Left lung (tissue), 10 donors: ENCODE results near the gene COQ4. TPM values are rescaled to one million over a fixed set of nuclear protein-coding genes. Genes with fewer than 3 reads are reported as not detected.

Source experiments
- ATAC-seq: fragments of 200-7000 bp; cut with Tn5 transposase; one replicate; pipeline ENCODE4 v1.9.1; 2020; ENCODE audit warnings: moderate library complexity
- DNase-seq, 4 donors: peaks; one replicate each; pipeline ENCODE4 v3.0.0-alpha.2; 2013 to 2020
- H3K27ac ChIP-seq, 2 donors: fragments of 200-600 bp; sonication (generic) in 1 of 2; one replicate each; pipeline versions ENCODE4 v1.5.0 to v1.8.0; 2020 to 2021
- H3K27me3 ChIP-seq, 2 donors: fragments of 200-600 bp; sonication (generic) in 1 of 2; one replicate each; pipeline versions ENCODE4 v1.5.0 to v1.8.0; 2020 to 2021
- H3K36me3 ChIP-seq, 2 donors: fragments of 200-600 bp; sonication (generic) in 1 of 2; one replicate each; pipeline versions ENCODE4 v1.5.0 to v1.8.0; 2020 to 2021
- H3K4me1 ChIP-seq, 2 donors: fragments of 200-600 bp; one replicate each; pipeline ENCODE4 v1.8.0; 2021
- H3K4me3 ChIP-seq, 2 donors: fragments of 200-600 bp; sonication (generic) in 1 of 2; one replicate each; pipeline versions ENCODE4 v1.5.0 to v1.8.0; 2020 to 2021; ENCODE audit warnings: mild to moderate bottlenecking in 1 of 2
- H3K9me3 ChIP-seq, 2 donors: fragments of 200-600 bp; sonication (generic) in 1 of 2; one replicate each; pipeline versions ENCODE4 v1.5.0 to v1.8.0; 2020 to 2021
- intact Hi-C, 2 donors: fragments of 100-400 bp; cut with DNase I; formaldehyde crosslinking; loops; one replicate each; pipeline versions ENCODE4 v1.11.2 to v1.14.2; 2022
- polyA plus RNA-seq, 6 donors: library from polyadenylated mRNA; unstranded; fragments of 120-200 nt; gene quantifications; one replicate each; pipeline ENCODE4 v1.2.1, GENCODE V29; 2013; ENCODE audit not compliant: insufficient read length in 6 of 6
- total RNA-seq, 2 donors: library from RNA; stranded (reverse); fragmentation: NEBNext Ultra II Directional; extraction: Animal tissue kit (Norgen Biotek cat#: 25700); gene quantifications; one replicate each; pipeline ENCODE4 v1.2.1, GENCODE V29; 2021
- TF ChIP-seq, protein P1 (sequence below), 2 donors: fragments of 200-600 bp; sonication (generic) in 1 of 2; IDR thresholded peaks; one replicate each; pipeline versions ENCODE4 v1.5.0 to v1.8.0; 2021; ENCODE audit warnings: antibody characterized with exemption in 2 of 2
- donor health status: DM: no; HTN: yes; CAD: no.
- donor health status: DM: no; HTN: no; CAD: no.

Gene COQ4
- total and polyA plus RNA-seq, 8 donors: 35.5 to 77.1 (median 61.4) TPM

DNA sequence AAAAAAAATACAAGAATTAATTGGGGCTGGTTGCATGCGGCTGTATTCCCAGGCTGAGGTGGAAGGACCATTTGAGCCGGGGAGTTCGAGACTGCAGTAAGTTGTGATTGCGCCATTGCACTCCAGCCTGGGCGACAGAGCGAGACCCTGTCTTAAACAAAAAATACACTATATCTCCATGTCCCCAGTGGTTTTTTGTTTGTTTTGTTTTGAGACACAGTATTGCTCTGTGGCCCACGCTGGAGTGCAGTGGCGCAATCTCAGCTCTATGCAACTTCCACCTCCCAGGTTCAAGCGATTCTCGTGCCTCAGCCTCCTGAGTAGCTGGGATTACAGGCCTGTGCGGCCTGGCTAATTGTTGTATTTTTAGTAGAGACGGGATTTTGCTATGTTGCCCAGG is 1.2 kb downstream of the COQ4 start:
- ATAC-seq (no peak), DNase-seq (no peak)
- intact Hi-C loops: no loop called here
- peak overlapping the region; percentile 98 to 100 for H3K4me3 ChIP-seq
- TF ChIP-seq, protein P1, sequence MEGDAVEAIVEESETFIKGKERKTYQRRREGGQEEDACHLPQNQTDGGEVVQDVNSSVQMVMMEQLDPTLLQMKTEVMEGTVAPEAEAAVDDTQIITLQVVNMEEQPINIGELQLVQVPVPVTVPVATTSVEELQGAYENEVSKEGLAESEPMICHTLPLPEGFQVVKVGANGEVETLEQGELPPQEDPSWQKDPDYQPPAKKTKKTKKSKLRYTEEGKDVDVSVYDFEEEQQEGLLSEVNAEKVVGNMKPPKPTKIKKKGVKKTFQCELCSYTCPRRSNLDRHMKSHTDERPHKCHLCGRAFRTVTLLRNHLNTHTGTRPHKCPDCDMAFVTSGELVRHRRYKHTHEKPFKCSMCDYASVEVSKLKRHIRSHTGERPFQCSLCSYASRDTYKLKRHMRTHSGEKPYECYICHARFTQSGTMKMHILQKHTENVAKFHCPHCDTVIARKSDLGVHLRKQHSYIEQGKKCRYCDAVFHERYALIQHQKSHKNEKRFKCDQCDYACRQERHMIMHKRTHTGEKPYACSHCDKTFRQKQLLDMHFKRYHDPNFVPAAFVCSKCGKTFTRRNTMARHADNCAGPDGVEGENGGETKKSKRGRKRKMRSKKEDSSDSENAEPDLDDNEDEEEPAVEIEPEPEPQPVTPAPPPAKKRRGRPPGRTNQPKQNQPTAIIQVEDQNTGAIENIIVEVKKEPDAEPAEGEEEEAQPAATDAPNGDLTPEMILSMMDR (IDR thresholded peaks at IDR 0.05): no peak
- H3K9me3 ChIP-seq: no peaks in the 10 kb centered on the region
- no peaks in the 10 kb centered on the region for H3K27me3 ChIP-seq
- H3K27ac ChIP-seq: no peak overlapping the region
- H3K4me1 ChIP-seq: peaks cover 18 to 30% of the 10 kb centered on the region in 2 donors
- H3K36me3 ChIP-seq: peaks cover 0 to 52% of the 10 kb centered on the region in 2 donors

DNA sequence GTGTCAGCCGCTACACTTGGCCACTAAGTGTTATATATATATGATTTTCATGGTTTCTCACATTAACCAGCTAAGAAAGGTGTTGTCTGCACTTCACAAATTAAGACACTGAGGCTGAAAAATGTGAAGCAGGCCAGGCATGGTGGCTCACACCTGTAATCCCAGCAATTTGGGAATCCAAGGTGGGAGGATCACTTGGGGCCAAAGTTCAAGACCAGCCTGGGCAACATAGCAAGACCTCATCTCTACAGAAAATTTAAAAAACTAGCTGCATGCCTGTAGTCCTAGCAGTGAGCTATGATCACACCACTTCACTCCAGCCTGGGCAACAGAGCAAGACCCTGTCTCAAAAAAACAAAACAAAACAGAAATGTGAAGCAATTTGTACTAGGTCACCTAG is 1.8 kb downstream of the COQ4 start:
- DNase-seq: no peak
- no peak overlapping the region for H3K27ac ChIP-seq
- no peaks in the 10 kb centered on the region for H3K9me3 ChIP-seq
- TF ChIP-seq, protein P1 (IDR thresholded peaks at IDR 0.05): no peak
- peaks cover 0 to 48% of the 10 kb centered on the region in 2 donors for H3K36me3 ChIP-seq
- no peak overlapping the region for H3K4me3 ChIP-seq
- no peaks in the 10 kb centered on the region for H3K27me3 ChIP-seq
- no peak for ATAC-seq
- H3K4me1 ChIP-seq: peaks cover 18 to 30% of the 10 kb centered on the region in 2 donors
- intact Hi-C loops: no loop called here

DNA sequence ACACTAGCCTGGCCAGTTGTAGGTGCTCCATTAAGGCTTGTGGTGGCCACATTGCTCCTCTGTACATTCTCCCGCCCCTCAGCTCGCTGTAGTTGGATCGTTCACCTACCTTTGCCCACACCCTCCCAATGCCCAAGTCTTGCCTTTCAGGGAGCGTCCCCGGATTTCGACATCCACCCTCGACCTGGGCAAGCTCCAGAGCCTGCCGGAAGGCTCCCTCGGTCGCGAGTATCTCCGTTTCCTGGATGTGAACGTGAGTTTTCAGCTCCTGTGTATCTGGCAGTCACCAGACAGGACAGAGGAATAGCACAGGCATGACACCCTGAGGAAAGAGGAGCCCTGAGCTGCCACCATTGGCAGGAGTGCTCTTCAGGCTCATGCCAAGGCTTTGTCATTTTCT is 3.0 kb downstream of the COQ4 start:
- Histone ChIP-seq H3K27ac (no peak overlapping the region), H3K9me3 (no peaks in the 10 kb centered on the region), H3K36me3 (peaks cover 0 to 44% of the 10 kb centered on the region in 2 donors), H3K4me3 (no peak overlapping the region), H3K27me3 (no peaks in the 10 kb centered on the region), H3K4me1 (peaks cover 18 to 30% of the 10 kb centered on the region in 2 donors)
- DNase-seq (no peak), ATAC-seq (no peak)
- intact Hi-C loops: no loop called here
- TF ChIP-seq, protein P1 (IDR thresholded peaks at IDR 0.05): no peak

DNA sequence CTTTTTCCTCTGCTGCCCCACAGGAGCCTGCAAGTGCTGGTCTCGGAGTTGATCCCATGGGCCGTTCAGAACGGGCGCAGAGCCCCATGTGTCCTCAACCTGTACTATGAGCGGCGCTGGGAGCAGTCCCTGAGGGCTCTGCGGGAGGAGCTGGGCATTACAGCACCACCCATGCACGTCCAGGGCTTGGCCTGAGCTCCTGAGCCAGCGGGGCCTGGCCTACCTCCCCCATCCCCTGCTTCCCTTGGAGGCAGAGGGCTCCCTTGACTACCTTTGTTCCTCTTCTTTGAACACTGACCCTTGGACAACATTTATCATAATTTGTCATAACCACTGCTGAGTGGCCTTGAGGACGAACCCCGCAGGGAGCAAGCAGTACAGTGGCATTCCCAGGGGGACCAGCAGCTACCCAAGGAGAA is 10.8 kb downstream of the COQ4 start:
- Histone ChIP-seq H3K36me3 (peaks cover 0 to 36% of the 10 kb centered on the region in 2 donors), H3K27me3 (no peaks in the 10 kb centered on the region), H3K27ac (no peak overlapping the region), H3K4me1 (no peaks in the 10 kb centered on the region), H3K4me3 (no peak overlapping the region), H3K9me3 (no peaks in the 10 kb centered on the region)
- intact Hi-C loops: no loop called here
- TF ChIP-seq, protein P1 (IDR thresholded peaks at IDR 0.05): no peak
- ATAC-seq (no peak), DNase-seq (no peak)

DNA sequence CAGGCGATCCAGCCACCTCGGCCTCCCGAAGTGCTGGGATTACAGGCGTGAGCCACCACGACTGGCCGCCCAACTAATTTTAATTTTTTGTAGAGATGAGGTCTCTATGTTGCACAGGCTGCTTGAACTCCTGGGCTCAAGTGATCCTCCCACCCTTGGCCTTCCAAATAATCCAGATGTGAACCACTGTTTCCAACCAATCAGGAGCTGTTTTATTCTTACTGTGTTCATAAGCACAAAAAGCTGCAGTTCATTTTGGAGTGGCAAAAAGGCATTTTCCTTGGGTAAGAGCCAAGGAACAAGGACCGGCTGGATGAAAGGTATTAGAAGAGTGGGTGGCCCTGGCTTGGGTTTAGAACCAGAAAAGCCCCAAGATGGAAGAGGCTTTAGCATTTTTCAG is 12.5 kb downstream of the COQ4 start:
- TF ChIP-seq, protein P1 (IDR thresholded peaks at IDR 0.05): no peak

More for the DNA sequence above, 12.5 kb downstream of the COQ4 start:
- Histone ChIP-seq H3K9me3 (no peaks in the 10 kb centered on the region), H3K27me3 (no peaks in the 10 kb centered on the region), H3K36me3 (peaks cover 0 to 30% of the 10 kb centered on the region in 2 donors), H3K27ac (no peak overlapping the region), H3K4me1 (peaks cover 0 to 8% of the 10 kb centered on the region in 2 donors), H3K4me3 (no peak overlapping the region)
- DNase-seq (peak in 1 of 4 donors; percentile 47), ATAC-seq (no peak)
- intact Hi-C loops: no loop called here
